Parathyroid adenoma (tissue), 2 donors: Measurements from ENCODE around the gene NAPG.
"Not testable (repeated sequence)": the region's sequence is repeated elsewhere in the genome, so short reads cannot be mapped to it uniquely, and the experiment has no call there.

Experiments
- H2AFZ ChIP-seq: fragments of 300-600 bp; sonication (generic); one replicate; pipeline ENCODE4 v1.7.0; 2017; ENCODE audit warnings: antibody characterized with exemption, mild to moderate bottlenecking
- H3K27ac ChIP-seq: fragments of 300-600 bp; sonication (generic); one replicate; pipeline ENCODE4 v1.7.0; 2017
- H3K27me3 ChIP-seq: fragments of 300-600 bp; sonication (generic); one replicate; pipeline ENCODE4 v1.7.0; 2017; ENCODE audit warnings: low read length; ENCODE audit not compliant: control insufficient read depth, insufficient read depth
- H3K36me3 ChIP-seq: fragments of 300-600 bp; sonication (generic); one replicate; pipeline ENCODE4 v1.7.0; 2017; ENCODE audit warnings: low read length; ENCODE audit not compliant: control insufficient read depth, insufficient read depth
- H3K4me1 ChIP-seq: fragments of 300-600 bp; sonication (generic); one replicate; pipeline ENCODE4 v1.7.0; 2017; ENCODE audit warnings: control low read depth
- H3K4me2 ChIP-seq: fragments of 300-600 bp; sonication (generic); one replicate; pipeline ENCODE4 v1.7.0; 2017; ENCODE audit warnings: low read length
- H3K4me3 ChIP-seq: fragments of 300-600 bp; sonication (generic); one replicate; pipeline ENCODE4 v1.7.0; 2017; ENCODE audit warnings: low read depth, low read length
- H3K79me2 ChIP-seq: fragments of 300-600 bp; sonication (generic); one replicate; pipeline ENCODE4 v1.7.0; 2017; ENCODE audit warnings: control low read depth
- H3K9ac ChIP-seq: fragments of 300-600 bp; sonication (generic); one replicate; pipeline ENCODE4 v1.7.0; 2017; ENCODE audit warnings: mild to moderate bottlenecking
- H3K9me3 ChIP-seq: fragments of 300-600 bp; sonication (generic); one replicate; pipeline ENCODE4 v1.7.0; 2017; ENCODE audit warnings: low read length; ENCODE audit not compliant: control insufficient read depth
- TF ChIP-seq, protein P1 (sequence below): fragments of 300-600 bp; sonication (generic); IDR thresholded peaks from one replicate; pipeline ENCODE4 v1.7.0; 2017; ENCODE audit warnings: antibody characterized with exemption, mild to moderate bottlenecking
- donor health status: primary hyperparathyroidism.

Gene NAPG

DNA sequence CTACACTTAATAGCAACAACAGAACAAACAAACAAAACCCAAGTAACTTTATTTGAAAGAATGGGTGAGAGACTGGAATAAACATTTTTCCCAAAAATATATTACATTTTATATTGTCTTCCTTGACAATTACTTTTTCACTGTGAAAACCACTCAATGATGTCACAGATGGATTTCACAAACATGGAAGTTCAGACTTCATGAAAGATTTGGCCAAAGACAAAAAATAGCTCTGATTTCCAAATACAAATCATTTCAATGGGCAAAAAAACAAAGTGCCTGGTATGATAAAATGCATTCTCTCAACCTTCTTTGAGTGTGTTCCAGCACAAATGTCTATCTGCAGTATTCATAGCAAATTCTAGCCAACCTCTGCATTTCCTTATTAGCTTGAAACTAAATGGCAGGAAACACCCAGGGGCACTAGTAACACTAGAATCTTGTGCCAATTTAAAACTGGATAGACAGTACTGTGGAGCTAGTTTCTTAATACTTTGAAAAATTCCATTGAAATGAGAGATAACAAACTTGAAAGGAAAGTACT, 28.5 kb upstream of the NAPG start:
- Histone ChIP-seq H3K4me1 (no peaks in the 10 kb centered on the region), H3K36me3 (no peaks in the 10 kb centered on the region), H3K27ac (no peak overlapping the region), H3K4me3 (no peak overlapping the region), H2AFZ (no peak overlapping the region), H3K79me2 (no peaks in the 10 kb centered on the region), H3K9me3 (no peaks in the 10 kb centered on the region), H3K9ac (no peak overlapping the region), H3K27me3 (no peaks in the 10 kb centered on the region), H3K4me2 (no peak overlapping the region)
- TF ChIP-seq, protein P1, sequence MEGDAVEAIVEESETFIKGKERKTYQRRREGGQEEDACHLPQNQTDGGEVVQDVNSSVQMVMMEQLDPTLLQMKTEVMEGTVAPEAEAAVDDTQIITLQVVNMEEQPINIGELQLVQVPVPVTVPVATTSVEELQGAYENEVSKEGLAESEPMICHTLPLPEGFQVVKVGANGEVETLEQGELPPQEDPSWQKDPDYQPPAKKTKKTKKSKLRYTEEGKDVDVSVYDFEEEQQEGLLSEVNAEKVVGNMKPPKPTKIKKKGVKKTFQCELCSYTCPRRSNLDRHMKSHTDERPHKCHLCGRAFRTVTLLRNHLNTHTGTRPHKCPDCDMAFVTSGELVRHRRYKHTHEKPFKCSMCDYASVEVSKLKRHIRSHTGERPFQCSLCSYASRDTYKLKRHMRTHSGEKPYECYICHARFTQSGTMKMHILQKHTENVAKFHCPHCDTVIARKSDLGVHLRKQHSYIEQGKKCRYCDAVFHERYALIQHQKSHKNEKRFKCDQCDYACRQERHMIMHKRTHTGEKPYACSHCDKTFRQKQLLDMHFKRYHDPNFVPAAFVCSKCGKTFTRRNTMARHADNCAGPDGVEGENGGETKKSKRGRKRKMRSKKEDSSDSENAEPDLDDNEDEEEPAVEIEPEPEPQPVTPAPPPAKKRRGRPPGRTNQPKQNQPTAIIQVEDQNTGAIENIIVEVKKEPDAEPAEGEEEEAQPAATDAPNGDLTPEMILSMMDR = no peak

DNA sequence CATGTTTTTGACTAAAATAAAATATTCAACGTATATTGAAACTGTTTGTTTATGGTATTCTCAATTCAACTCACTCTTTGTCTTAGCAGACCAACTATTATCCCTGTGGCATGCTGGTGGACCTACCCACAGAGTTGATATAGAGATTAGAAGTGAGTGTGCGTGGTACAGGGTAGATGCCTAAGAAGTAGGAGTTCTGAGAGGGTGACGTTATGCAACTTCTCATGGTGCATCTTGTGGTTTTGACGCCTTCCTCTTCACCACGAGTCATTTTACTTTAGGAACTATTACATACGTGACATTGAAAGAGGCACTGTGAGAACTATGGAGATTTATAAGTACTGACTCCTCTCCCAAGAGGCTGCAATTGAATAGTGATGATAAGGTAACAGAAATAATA, 26.6 kb upstream of the NAPG start:
- no peaks in the 10 kb centered on the region for H3K27me3 ChIP-seq
- H2AFZ ChIP-seq = no peak overlapping the region
- H3K4me3 ChIP-seq = no peak overlapping the region
- TF ChIP-seq, protein P1 = no peak
- H3K4me2 ChIP-seq = no peak overlapping the region
- no peaks in the 10 kb centered on the region for H3K79me2 ChIP-seq
- no peak overlapping the region for H3K9ac ChIP-seq
- H3K27ac ChIP-seq = no peak overlapping the region
- no peaks in the 10 kb centered on the region for H3K4me1 ChIP-seq
- no peaks in the 10 kb centered on the region for H3K9me3 ChIP-seq
- H3K36me3 ChIP-seq = no peaks in the 10 kb centered on the region

DNA sequence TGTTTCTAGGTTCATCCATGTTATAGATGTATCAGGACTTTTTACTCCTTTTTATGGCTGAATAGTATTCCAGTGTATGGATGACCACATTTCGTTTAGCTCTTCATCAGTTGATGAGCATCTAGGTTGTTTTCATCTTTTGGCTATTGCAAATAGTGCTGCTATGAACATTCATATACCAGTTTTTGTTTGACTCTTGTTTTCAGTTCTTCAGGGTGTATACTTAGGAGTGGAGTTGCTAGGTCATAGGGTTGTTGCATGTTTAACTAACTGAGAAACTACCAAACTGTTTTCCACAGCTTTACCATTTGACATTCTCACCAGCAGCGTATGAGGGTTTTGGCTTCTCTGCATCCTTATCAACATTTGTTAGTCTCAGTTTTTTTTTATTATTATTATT, 25.8 kb upstream of the NAPG start:
- H3K9ac ChIP-seq = no peak overlapping the region
- H3K4me2 ChIP-seq = no peak overlapping the region
- H3K36me3 ChIP-seq = no peaks in the 10 kb centered on the region
- H3K4me1 ChIP-seq = no peaks in the 10 kb centered on the region
- no peak overlapping the region for H2AFZ ChIP-seq
- TF ChIP-seq, protein P1 = no peak
- no peaks in the 10 kb centered on the region for H3K9me3 ChIP-seq
- no peak overlapping the region for H3K27ac ChIP-seq
- no peak overlapping the region for H3K4me3 ChIP-seq
- no peaks in the 10 kb centered on the region for H3K27me3 ChIP-seq
- no peaks in the 10 kb centered on the region for H3K79me2 ChIP-seq

DNA sequence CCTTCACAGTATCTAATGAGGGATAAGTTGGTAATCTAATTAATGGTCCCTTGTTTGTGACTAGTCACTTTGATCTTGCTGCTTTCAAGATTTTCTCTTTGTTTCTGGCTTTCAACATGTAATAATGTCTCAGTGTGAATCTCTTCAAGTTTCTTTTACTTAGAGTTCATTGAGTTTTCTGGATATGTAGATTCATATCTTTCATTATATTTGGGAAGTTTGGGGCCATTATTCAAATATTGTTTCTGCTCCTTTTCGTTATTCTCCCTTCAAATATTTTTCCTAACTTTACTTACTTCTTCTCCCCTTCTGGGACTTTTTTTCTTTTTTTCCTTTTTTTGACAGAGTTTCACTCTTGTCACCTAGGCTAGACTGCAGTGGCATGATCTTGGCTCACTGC, 21.1 kb upstream of the NAPG start:
- H3K4me2 ChIP-seq = no peak overlapping the region
- no peaks in the 10 kb centered on the region for H3K27me3 ChIP-seq
- no peaks in the 10 kb centered on the region for H3K79me2 ChIP-seq
- no peaks in the 10 kb centered on the region for H3K4me1 ChIP-seq
- no peaks in the 10 kb centered on the region for H3K9me3 ChIP-seq
- TF ChIP-seq, protein P1 = no peak
- H3K27ac ChIP-seq = no peak overlapping the region
- no peaks in the 10 kb centered on the region for H3K36me3 ChIP-seq
- H3K4me3 ChIP-seq = no peak overlapping the region
- H3K9ac ChIP-seq = no peak overlapping the region
- no peak overlapping the region for H2AFZ ChIP-seq

DNA sequence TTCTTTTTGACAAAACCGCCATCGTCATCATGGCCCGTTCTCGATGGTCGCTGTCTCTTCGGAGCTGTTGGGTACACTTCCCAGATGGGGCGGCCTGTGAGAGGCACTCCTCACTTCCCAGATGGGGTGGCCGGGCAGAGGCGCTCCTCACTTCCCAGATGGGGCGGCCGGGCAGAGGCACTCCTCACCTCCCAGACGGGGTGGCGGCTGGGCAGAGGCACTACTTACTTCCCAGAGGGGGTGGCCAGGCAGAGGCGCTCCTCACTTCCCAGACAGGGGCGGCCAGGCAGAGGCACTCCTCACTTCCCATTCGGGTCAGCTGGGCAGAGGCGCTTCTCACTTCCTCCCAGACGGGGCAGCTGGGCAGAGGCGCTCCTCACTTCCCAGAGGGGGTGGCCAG, 19.9 kb upstream of the NAPG start:
- not testable (repeated sequence) for H3K4me1 ChIP-seq, H3K36me3 ChIP-seq, H3K79me2 ChIP-seq, H3K4me2 ChIP-seq, H3K27ac ChIP-seq, H3K9ac ChIP-seq, H3K9me3 ChIP-seq, H2AFZ ChIP-seq, H3K4me3 ChIP-seq, H3K27me3 ChIP-seq
